Glomerular visceral epithelial cell (primary cell): ENCODE results near the gene FTO.
"Not testable (repeated sequence)": the region's sequence is repeated elsewhere in the genome, so short reads cannot be mapped to it uniquely, and the experiment has no call there.

Experiments
- DNase-seq: peaks from one replicate; pipeline ENCODE4 v3.0.0-alpha.2; 2016; ENCODE audit errors: extremely low spot score

The FTO gene

GRCh38 chr16:53822936-53823529 is 119.1 kb downstream of the FTO start:
- no peak for DNase-seq

GRCh38 chr16:53826658-53827057 is 122.7 kb downstream of the FTO start:
- no peak for DNase-seq

DNA sequence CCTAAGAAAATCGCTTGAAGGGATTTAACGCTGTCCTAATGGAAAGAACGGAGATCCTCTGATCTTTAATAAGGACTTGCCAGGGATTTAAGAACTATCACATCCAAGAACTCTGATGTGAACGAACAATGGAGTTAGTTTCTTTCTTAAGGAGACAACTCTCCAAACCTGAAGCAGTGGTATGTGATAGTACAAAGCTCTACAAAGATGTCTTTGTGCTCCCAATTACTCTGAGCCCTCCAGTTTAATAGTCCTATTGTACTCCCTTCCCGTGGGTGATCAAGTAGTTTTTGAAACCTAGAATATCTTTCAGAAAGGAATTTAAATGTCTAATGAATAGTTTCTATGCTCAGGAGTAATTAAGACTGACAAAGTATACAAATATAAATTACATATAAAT is 123.8 kb downstream of the FTO start:
- no peak for DNase-seq

- peak; percentile 24 for DNase-seq
Measured at GRCh38 chr16:53829186-53829747, 125.3 kb downstream of the FTO start.

- no peak for DNase-seq
Measured at GRCh38 chr16:53832896-53833544, 129.1 kb downstream of the FTO start.

GRCh38 chr16:53836142-53836541 is 132.2 kb downstream of the FTO start:
- DNase-seq, result no peak

DNA sequence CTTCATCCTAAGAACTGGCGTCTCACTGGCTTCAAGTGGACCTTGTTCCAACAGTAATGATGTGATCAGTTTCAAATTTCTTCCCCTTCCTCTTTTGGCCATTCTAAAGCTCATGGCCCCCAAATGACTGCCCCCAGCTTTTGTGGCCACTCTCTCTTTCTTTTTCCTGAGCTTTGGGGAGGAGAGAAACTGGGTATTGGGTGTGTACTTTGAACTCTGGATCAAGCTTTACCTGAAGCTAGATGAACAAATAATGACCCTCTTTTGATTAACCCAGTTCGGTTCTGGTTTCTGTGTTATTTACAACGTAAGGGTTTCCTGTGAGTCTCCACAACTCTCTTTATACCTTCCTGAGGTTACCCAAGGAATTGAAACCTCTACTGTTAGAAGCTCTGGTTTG is 132.7 kb downstream of the FTO start:
- DNase-seq, result no peak

DNA sequence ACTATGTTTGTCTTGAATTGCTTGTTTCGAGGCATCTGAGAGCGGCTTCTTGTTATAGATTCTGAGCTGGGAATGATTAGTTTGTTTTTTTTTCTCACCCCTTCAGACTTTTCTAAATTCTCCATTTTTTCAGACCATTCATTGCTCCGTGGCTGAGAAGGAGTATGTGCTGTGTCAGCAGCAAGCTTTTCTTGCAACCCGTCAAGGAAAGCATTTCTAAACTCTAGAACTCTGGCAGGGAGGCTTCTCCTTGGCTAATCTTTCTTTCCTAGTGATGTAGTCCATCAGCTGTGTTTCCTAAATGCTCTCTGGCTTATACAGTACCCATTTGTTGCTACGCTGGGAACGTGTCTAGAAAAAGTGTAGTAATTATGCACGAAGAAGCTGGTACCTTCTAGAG is 133.5 kb downstream of the FTO start:
- DNase-seq, result no peak

DNA sequence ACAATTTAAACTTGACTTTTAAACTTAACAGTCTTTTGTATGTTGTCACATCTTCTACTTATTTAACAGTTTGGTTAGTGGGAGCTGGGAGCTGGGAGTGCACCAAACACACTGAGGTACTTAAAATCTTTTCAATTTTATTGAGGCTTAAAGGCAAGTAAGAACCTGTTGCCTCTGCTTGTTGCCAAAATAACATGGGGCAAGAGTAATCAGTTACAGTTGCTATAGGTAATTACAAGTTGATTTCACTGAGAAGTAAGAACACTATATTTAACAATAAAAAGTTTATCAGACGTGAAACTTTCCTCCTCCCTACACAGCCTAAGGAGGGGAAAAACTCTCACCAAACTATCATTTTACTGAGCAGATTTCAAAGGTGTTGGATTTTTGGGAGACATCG is 135.2 kb downstream of the FTO start:
- DNase-seq, result no peak

GRCh38 chr16:53840456-53840855 is 136.5 kb downstream of the FTO start:
- no peak for DNase-seq

- no peak for DNase-seq
Measured at GRCh38 chr16:53841884-53842283, 137.9 kb downstream of the FTO start.

DNA sequence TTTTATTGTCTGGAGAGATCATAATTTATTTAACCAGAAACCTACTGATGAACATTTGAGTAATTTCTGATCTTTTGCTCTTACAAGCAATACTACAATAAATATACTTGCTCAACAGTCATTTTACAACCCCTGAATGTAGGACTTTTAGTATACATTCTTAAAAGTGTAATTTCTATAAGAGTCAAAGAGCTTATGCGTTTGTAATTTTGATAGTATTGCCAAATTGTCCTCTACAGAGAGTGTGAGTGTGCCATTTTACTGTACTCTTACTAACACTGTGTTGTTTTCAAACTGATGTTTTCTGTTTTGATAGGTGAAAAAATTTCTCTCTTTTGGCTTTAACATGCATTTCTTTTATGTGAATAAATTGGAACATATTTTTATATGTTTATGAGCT is 139.1 kb downstream of the FTO start:
- DNase-seq, result no peak

DNA sequence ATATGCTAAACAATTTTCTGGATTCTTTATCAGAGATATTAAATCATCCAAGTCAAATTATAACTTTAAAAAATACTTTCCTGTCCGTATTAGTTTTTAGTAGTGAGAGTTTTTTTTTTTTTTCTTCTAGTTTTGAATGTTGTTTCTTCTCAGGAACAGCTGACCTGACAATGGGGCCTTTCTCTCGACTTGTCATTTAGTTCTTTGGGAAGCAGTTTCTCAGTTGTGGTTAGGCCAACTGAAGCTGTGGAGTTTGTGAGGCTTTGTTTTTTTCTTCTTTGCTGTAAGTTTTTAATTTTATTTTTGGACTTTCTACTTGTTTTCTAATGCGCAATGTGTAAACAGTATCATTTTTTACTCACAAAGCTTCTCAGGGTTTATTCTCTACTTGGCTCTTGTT is 140.8 kb downstream of the FTO start:
- no peak for DNase-seq

- not testable (repeated sequence) for DNase-seq
Measured at GRCh38 chr16:53846549-53846948, 142.6 kb downstream of the FTO start.

DNA sequence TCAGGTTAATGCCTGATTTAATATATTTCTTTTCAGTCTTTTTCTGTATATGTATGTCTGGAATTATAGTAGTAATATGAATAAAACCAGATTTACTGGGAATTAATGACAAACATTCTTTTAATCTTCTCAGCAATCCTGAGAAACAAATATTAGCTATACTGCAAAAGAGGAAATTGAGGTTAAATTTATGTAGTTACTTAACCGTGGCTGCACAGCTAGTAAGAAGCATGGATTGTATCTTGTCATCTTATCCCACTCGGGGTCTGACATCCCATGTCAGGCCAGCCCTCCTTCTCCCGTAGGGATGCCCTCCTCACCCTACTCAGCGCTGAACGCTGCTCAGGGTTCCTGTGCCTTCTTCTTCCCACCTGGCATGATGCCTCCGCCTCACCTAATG is 143.0 kb downstream of the FTO start:
- no peak for DNase-seq

- no peak for DNase-seq
Measured at GRCh38 chr16:53848277-53848942, 144.5 kb downstream of the FTO start.

DNA sequence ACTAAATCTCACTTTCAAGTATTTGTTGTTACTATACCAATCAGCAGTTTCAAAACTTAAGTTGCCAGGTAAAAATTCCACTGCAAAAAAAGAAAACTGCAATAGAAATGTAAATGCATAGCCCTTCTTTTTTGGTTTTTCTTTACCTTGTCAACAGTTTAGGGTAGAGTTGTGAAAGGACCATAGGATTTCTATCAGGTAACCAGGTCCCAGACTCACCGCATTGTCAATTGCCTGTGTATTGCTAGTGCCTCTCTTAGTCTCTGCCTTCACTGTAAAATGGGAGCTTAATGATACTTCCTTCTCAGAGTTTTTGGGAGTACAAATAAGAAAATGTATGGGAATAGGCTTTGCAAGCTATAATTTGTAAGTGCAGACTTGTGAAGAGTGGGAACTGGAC is 145.0 kb downstream of the FTO start:
- DNase-seq, result no peak

DNA sequence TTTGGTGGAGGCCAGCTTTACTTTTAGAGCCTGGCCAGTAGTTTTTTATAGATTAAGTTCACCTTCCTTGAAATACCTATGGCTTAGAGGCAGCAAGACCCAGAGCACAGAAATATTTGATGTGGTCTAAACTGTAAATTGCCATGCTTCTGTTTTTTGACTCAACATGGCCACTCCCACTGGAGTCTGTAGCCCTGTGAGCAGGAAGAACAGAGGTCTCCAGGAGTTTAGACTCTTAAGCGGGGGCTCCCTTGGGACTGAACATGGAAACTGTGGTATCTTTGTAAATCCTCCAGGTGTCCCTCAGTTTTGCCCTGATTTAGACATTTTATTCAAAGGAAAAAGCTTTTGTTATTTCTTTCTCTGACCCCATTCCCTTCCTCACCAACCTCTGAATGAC is 145.6 kb downstream of the FTO start:
- no peak for DNase-seq

DNA sequence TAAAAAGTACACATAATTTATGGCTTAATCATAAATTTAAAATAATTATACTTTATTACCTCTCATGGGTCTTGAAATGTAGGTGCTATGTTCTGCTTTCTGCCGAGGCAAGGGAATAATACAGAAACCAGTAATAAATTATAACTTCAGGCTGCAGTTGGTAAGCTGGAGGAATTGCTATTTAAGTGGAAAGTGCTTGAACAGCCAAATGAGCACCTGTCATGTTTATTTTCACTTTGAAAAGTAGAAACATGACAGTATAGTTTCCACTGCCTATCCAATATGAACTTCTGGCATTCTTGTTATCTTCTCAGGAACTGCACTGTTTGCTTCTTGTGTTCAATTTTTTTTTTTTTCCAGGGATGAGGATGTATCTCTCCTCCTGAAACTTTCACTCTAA is 146.0 kb downstream of the FTO start:
- DNase-seq, result no peak

DNA sequence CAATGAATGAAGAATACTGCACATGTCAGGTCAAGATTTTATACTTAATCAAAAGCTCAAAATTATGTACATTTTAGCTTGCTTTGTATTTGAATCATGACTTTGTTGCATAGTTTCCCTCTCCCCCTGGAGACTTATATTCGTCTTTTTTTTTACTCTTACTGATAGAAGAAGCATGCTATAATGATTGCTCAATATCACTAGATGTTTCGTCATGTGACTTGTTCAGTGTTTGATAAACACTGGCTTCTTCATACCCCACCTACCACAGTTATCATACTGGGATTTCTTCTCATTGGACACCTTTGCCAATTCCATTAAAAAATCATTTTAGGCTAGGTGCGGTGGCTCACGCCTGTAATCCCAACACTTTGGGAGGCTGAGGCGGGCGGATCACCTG is 148.7 kb downstream of the FTO start:
- no peak for DNase-seq

- no peak for DNase-seq
Measured at GRCh38 chr16:53855056-53855455, 151.1 kb downstream of the FTO start.

DNA sequence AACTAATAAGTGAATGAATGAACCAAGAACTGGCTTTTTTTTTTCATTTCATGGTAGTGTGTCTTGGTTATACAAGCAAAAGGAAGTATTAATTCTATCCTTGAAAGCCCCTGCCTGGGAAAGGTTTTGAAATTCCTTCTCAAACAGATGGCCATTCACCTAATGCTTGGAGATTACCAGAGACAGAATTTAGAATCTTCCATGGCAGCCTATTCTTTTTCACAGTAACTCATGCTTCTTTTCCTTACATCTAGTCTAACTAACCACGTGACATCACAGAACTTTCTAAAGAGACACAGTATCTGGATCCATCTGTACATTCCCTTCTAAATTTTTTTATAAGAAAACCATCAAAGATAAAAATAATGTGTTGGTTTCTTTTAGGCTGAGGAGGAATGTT is 151.6 kb downstream of the FTO start:
- DNase-seq, result no peak

DNA sequence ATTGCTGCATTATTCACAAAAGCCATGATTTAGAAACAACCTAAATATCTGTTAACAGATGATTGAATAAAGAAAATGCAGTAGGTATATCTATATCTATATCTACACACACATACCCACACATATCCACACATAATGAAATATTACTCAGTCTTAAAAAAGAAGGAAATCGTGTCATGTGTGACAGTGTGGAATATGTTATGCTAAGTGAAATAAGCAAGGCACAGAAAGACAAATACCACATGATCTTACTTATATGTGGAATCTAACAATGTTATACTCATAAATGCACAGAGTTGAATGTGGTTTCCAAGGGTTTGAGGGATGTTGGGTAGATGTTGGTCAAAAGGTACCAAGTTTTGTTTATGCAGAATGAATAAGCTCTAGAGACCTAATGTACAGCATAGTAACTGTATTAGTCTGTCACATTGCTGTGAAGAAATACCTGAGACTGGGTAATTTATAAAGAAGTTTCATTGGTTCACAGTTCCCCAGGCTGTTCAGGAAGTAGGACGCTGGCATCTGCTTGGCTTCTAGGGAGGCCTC is 156.1 kb downstream of the FTO start:
- no peak for DNase-seq
